Adrenal gland (tissue), 12 donors: Measurements from ENCODE around the gene RIPOR3. TPM values are rescaled to one million over a fixed set of nuclear protein-coding genes. Genes with fewer than 3 reads are reported as not detected.

ENCODE experiments used
- DNase-seq, 7 donors: peaks; one replicate each; pipeline ENCODE4 v3.0.0-alpha.2; 2019 to 2020
- H3K27ac ChIP-seq, 5 donors: fragments of 200-600 bp; sonication (generic) in 4 of 5; 1 replicate in 3 of 5; 2 replicates in 2 of 5; pipeline versions ENCODE4 v1.5.1 to v1.8.0; 2016 to 2020; ENCODE audit warnings: mild to moderate bottlenecking in 1 of 5
- H3K27me3 ChIP-seq: fragments of 200-600 bp; 2 replicates; pipeline ENCODE4 v1.8.0; 2021
- H3K36me3 ChIP-seq, 2 donors: fragments of 200-600 bp; replicated peaks in 1 of 2; 1 replicate in 1 of 2; 2 replicates in 1 of 2; pipeline versions ENCODE4 v1.5.1 to v1.8.0; 2018 to 2022
- H3K4me1 ChIP-seq, 2 donors: fragments of 200-600 bp; replicated peaks in 1 of 2; 1 replicate in 1 of 2; 2 replicates in 1 of 2; pipeline versions ENCODE4 v1.5.1 to v1.8.0; 2018 to 2021
- H3K4me3 ChIP-seq, 4 donors: fragments of 200-600 bp; sonication (generic) in 3 of 4; one replicate each; pipeline ENCODE4 v1.5.1; 2016 to 2018
- H3K9me3 ChIP-seq, 3 donors: fragments of 200-600 bp; sonication (generic) in 1 of 3; replicated peaks in 1 of 3; 1 replicate in 2 of 3; 2 replicates in 1 of 3; pipeline versions ENCODE4 v1.5.1 to v1.8.0; 2016 to 2021
- CTCF ChIP-seq, 6 experiments: fragments of 450-650 bp in 4 of 6; fragments of 200-600 bp in 2 of 6; sonication (generic) in 1 of 6; IDR thresholded peaks; 1 replicate in 5 of 6; 2 replicates in 1 of 6; pipeline versions ENCODE4 v1.5.1 to v1.8.0; 2016 to 2021; ENCODE audit warnings: antibody characterized with exemption in 6 of 6, mild to moderate bottlenecking in 2 of 6, moderate library complexity in 1 of 6
- POLR2A ChIP-seq, 2 donors: fragments of 450-650 bp; IDR thresholded peaks; one replicate each; pipeline ENCODE4 v1.6.1; 2017; ENCODE audit warnings: antibody characterized with exemption in 2 of 2, mild to moderate bottlenecking in 2 of 2, moderate library complexity in 1 of 2
- WGBS, 4 donors: extraction: QIAGEN DNeasy Blood & Tissue Kit in 2 of 4; methylation state at CpG; one replicate each; pipeline versions ENCODE4 v1.1.5 to v1.1.7; 2013 to 2017; 5-methylcytosine and 5-hydroxymethylcytosine counted together
- intact Hi-C, 2 donors: fragments of 100-400 bp; cut with DNase I; formaldehyde crosslinking; loops; one replicate each; pipeline versions ENCODE4 v1.14.1 to v1.15.0; 2022 to 2023
- polyA plus RNA-seq, 3 donors: library from polyadenylated mRNA; stranded (reverse); fragments of 200-250 nt in 2 of 3; fragments of 350-450 nt in 1 of 3; fragmentation: Illumina TruSeq in 1 of 3; extraction: RNeasy Lipid Tissue Mini Kit (QIAGEN cat#74804) in 1 of 3; gene quantifications; one replicate each; pipeline ENCODE4 v1.2.3, GENCODE V29; 2013 to 2014
- total RNA-seq, 9 donors: library from RNA; depleted of rRNA in 4 of 9; stranded (reverse); fragments of >200 nt in 4 of 9; fragments of 120-200 nt in 1 of 9; fragmentation: NEBNext Ultra II Directional in 1 of 9; extraction: Animal tissue kit (Norgen Biotek cat#: 25700) in 1 of 9; gene quantifications; one replicate each; pipeline versions ENCODE4 v1.1.0 to v1.2.4, GENCODE V29; 2013 to 2023
- donor health status: healthy with polysubstance abuse.
- donor health status: Bipolar disorder and iron deficiency.
- donor health status: DM: yes; HTN: yes; CAD: no.
- donor health status: DM: no; HTN: no; CAD: no.
- donor health status: DM: no; HTN: no; CAD: no.
- donor health status: DM: yes; HTN: yes; CAD: no.

Gene RIPOR3
- total and polyA plus RNA-seq, 12 donors: 3.4 to 135 (median 23.7) TPM

DNA sequence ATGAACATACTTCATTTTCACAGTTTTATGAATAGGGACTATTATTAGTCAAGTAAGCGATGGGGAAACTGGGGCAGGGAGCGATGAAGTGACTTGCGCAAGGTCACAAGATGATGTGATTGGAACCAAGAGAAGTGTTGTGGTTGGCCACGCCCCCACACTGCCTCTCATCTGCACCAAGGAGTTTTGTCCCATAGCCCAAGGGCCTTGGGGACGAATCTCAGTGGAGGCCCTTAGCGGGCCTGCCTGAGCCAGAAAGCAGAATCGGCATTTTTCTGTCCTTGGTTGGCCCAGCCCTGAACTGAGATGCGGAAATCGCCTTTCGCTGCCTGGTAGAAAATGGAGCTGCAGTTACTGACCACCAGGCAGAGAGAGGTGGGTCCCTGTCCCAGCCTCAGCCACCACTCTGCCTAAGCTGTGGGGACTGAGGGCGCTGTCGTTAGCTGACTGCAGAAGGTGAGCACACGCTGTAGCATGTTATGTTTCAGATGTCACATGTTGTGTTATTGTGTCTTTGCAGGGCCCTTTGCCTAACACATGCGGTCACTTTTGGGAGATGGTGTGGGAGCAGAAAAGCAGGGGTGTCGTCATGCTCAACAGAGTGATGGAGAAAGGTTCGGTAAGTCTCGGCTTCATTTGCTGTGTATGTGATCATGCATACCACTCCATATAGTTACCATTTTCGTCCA lies 123.3 kb downstream of the RIPOR3 start:
- Histone ChIP-seq H3K9me3 (no peaks in the 10 kb centered on the region), H3K27ac (peak overlapping the region in 1 of 5 donors; percentile 1), H3K4me3 (no peak overlapping the region), H3K4me1 (peaks cover 16 to 30% of the 10 kb centered on the region in 2 donors), H3K27me3 (no peaks in the 10 kb centered on the region), H3K36me3 (peaks cover 0 to 38% of the 10 kb centered on the region in 2 donors)
- TF ChIP-seq POLR2A (IDR thresholded peaks at IDR 0.05) (no peak), CTCF (IDR thresholded peaks at IDR 0.05) (no peak)
- WGBS, 4 donors: 81 to 88% (median 85%) methylated on average over 16 to 18 of the region's 18 CpGs
- DNase-seq: peak in 1 of 7 donors; percentile 52
- intact Hi-C loops: loop anchor here (5.0 kb wide), 2 partner anchors 51 to 86 kb away; no protein-coding TSS in a partner anchor

GRCh38 chr20:50565871-50566270 lies 125.5 kb downstream of the RIPOR3 start:
- peak overlapping the region in 1 of 5 donors; percentile 48 for H3K27ac ChIP-seq
- WGBS, 4 donors: 86 to 94% (median 88%) methylated on average over 4 of the region's 4 CpGs
- intact Hi-C loops: loop anchor here (5.0 kb wide), 2 partner anchors 49 to 84 kb away; no protein-coding TSS in a partner anchor

DNA sequence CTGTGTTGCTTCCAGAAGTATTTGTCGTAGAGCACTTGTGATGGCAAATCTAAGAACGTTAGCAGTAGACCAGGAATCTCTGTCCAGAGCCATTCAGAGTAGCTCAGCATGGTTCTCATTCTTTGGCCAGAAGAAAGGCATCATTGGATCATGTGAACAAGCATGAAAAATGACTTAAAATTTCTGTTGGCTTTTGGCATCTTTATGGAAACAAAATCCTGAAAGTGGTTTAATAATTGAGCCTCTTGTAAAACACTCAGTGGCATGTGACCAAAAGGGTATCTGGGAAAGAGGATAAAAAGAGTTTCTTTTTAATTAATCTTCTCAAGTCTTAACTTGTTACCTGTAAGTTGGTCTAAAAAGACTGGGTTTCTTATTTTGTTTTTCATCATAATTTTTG lies 126.0 kb downstream of the RIPOR3 start:
- H3K9me3 ChIP-seq: no peaks in the 10 kb centered on the region
- H3K27ac ChIP-seq: no peak overlapping the region
- no peak for TF ChIP-seq CTCF (IDR thresholded peaks at IDR 0.05)
- TF ChIP-seq POLR2A (IDR thresholded peaks at IDR 0.05): no peak
- H3K36me3 ChIP-seq: peaks cover 0 to 51% of the 10 kb centered on the region in 2 donors
- intact Hi-C loops: loop anchor here (5.0 kb wide), 2 partner anchors 48 to 83 kb away; no protein-coding TSS in a partner anchor
- H3K4me3 ChIP-seq: no peak overlapping the region
- WGBS, 4 donors: 87 to 95% (median 91%) methylated on average over 2 of the region's 2 CpGs
- DNase-seq: no peak
- peaks cover 16 to 42% of the 10 kb centered on the region in 2 donors for H3K4me1 ChIP-seq
- no peaks in the 10 kb centered on the region for H3K27me3 ChIP-seq

More at GRCh38 chr20:50565871-50566270, 125.5 kb downstream of the RIPOR3 start:
- peaks cover 15 to 40% of the 10 kb centered on the region in 2 donors for H3K4me1 ChIP-seq
- DNase-seq: no peak
- H3K9me3 ChIP-seq: no peaks in the 10 kb centered on the region
- H3K27me3 ChIP-seq: no peaks in the 10 kb centered on the region
- H3K4me3 ChIP-seq: no peak overlapping the region
- no peak for TF ChIP-seq CTCF (IDR thresholded peaks at IDR 0.05)
- TF ChIP-seq POLR2A (IDR thresholded peaks at IDR 0.05): no peak
- peaks cover 0 to 51% of the 10 kb centered on the region in 2 donors for H3K36me3 ChIP-seq

DNA sequence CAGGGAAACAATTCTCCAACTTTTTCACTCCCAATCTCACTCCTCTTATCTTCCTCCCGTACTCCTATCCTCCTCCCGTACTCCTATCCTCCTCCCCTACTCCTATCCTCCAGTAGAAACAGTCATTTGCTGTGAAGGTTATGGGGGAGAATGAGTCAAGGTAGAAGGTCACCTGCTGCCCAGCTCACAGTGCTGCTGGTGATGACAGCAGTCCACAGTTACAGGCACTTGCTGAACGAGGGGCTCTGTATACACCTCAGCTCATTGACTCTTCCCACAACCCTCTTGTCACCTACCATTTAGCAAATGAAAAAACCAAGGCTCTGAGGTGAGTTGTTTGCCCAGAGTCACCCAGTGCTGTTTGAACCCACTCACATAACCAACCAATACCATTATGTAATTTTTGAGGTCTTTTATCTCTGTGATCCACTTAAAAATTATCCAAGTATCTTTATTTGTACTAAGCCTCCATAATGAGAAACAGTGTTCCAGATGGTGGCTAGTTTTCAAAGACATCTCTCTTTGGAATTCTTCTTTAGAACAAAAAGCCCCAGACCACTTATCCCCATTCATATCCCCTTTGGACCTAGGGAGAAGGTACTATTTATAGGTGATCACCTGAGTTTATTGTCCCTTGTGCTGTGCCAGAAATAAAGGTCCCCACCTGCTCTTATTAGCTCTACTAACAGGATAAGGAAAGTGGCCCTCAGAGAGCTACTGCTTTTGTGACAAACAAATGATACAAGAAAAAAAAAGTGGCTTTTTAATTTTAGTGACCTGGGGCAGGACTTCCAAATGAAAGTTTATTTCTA lies 128.0 kb downstream of the RIPOR3 start:
- TF ChIP-seq CTCF (IDR thresholded peaks at IDR 0.05) (no peak), POLR2A (IDR thresholded peaks at IDR 0.05) (peak in 1 of 2 donors; percentile 21)
- intact Hi-C loops: no loop called here

More for the DNA sequence above, 128.0 kb downstream of the RIPOR3 start:
- Histone ChIP-seq H3K4me3 (no peak overlapping the region), H3K36me3 (peaks cover 0 to 38% of the 10 kb centered on the region in 2 donors), H3K4me1 (peaks cover 10 to 37% of the 10 kb centered on the region in 2 donors), H3K27ac (peak overlapping the region in 3 of 5 donors; percentile 61 to 91 (median 81)), H3K9me3 (no peaks in the 10 kb centered on the region), H3K27me3 (no peaks in the 10 kb centered on the region)
- peak in 2 of 7 donors; percentile 45 to 58 for DNase-seq
- WGBS, 4 donors: 40 to 60% (median 42%) methylated on average over 3 of the region's 3 CpGs
